ENCODE results near the gene SLC17A4. TPM values are rescaled to one million over a fixed set of nuclear protein-coding genes. Genes with fewer than 3 reads are reported as not detected.

The SLC17A4 gene
- total RNA-seq, 1 experiment from 2014 or later = not detected

- no peaks in the 10 kb centered on the region for H3K27me3 ChIP-seq (ENCODE audit: insufficient read depth, low read length)
- H3K14ac ChIP-seq (ENCODE audit: insufficient read depth, low read length) = no peak overlapping the region
- Mint-ChIP-seq H3K36me3 (ENCODE audit: insufficient read depth in 1 of 3, low read depth in 3 of 3) (no peaks in the 10 kb centered on the region), H3K27ac (no peak overlapping the region), H3K9me3 (no peaks in the 10 kb centered on the region), H3K4me1 (no peaks in the 10 kb centered on the region), H3K4me3 (no peak overlapping the region), H3K27me3 (ENCODE audit: low read depth) (peaks cover 2% of the 10 kb centered on the region; the same call in 1 of the 2 replicates)
- no peak overlapping the region for H3K18ac ChIP-seq (ENCODE audit: insufficient read length, low read depth, low read length)
- H2BK5ac ChIP-seq (ENCODE audit: insufficient read length, low read length) = no peak overlapping the region
- H4K20me1 ChIP-seq (ENCODE audit: control insufficient read depth, insufficient read depth, insufficient read length) = no peaks in the 10 kb centered on the region
- no peak overlapping the region for H3K23ac ChIP-seq (ENCODE audit: insufficient read length, low read depth, low read length)
- H2AFZ ChIP-seq (ENCODE audit: low read length) = no peak overlapping the region
- WGBS (ENCODE audit: extremely low coverage, insufficient read length, low lambda C conversion rate) = no CpG with 5 or more reads among the region's 37 CpGs
- no peak overlapping the region for H3K9ac ChIP-seq (ENCODE audit: extremely low read depth, insufficient read length, low read length)
- no peak overlapping the region for H2BK12ac ChIP-seq (ENCODE audit: insufficient read length, low read depth, low read length)
- no peaks in the 10 kb centered on the region for H3K79me2 ChIP-seq (ENCODE audit: insufficient read depth, low read length)
- no peak overlapping the region for H4K91ac ChIP-seq (ENCODE audit: insufficient read length, low read depth, low read length)
- H2BK15ac ChIP-seq (ENCODE audit: low read depth, low read length) = no peak overlapping the region
- no peak overlapping the region for H4K5ac ChIP-seq (ENCODE audit: insufficient read length, low read depth, low read length)
- no peak overlapping the region for H3K56ac ChIP-seq (ENCODE audit: insufficient read length, low read depth, low read length)
- no peaks in the 10 kb centered on the region for H3K23me2 ChIP-seq (ENCODE audit: insufficient read length, low read depth, low read length, poor library complexity, severe bottlenecking)
- no peak overlapping the region for H4K8ac ChIP-seq (replicated peaks; ENCODE audit: insufficient read length, low read depth, low read length)
- H3K27ac ChIP-seq (ENCODE audit: insufficient read length, low read depth, low read length) = no peak overlapping the region
- DNase-seq = no peak
- no peak overlapping the region for H3T11ph ChIP-seq (ENCODE audit: low read length)
- TF ChIP-seq CTCF (conservative IDR thresholded peaks at IDR 0.05) = no peak
- no peak overlapping the region for H2BK20ac ChIP-seq (ENCODE audit: low read depth, low read length, poor library complexity, severe bottlenecking)
- no peak overlapping the region for H3K4me2 ChIP-seq (ENCODE audit: insufficient read depth, insufficient read length, low read length)
- H3K4ac ChIP-seq (ENCODE audit: low read depth, low read length) = no peak overlapping the region
- no peaks in the 10 kb centered on the region for H3K4me1 ChIP-seq (ENCODE audit: insufficient read depth, low read length)
- H3K9me3 ChIP-seq (ENCODE audit: control insufficient read depth, low read depth, low read length) = no peaks in the 10 kb centered on the region
- no peak overlapping the region for H2BK120ac ChIP-seq (ENCODE audit: low read depth, low read length, poor library complexity, severe bottlenecking)
- H2AK5ac ChIP-seq (ENCODE audit: insufficient read length, low read length) = no peak overlapping the region
- H3K79me1 ChIP-seq (ENCODE audit: insufficient read depth, low read depth, low read length, poor library complexity, severe bottlenecking) = no peaks in the 10 kb centered on the region
Observed at GRCh38 chr6:25726122-25726911, 28.2 kb upstream of the SLC17A4 start.
